Activated T-helper 1 cell treated with Interleukin-2 at 50 U/mL for 16 hours (primary cell): ENCODE measurements around the gene UROC1.

Source experiments
- DNase-seq: peaks from one replicate; pipeline ENCODE4 v3.0.0-alpha.2; 2020; ENCODE audit warnings: low read depth

Gene UROC1

GRCh38 chr3:126459763-126460127 is 57.8 kb downstream of the UROC1 start:
- no peak for DNase-seq

- no peak for DNase-seq
These were observed 58.3 kb downstream of the UROC1 start for GRCh38 chr3:126459111-126459762.

DNA sequence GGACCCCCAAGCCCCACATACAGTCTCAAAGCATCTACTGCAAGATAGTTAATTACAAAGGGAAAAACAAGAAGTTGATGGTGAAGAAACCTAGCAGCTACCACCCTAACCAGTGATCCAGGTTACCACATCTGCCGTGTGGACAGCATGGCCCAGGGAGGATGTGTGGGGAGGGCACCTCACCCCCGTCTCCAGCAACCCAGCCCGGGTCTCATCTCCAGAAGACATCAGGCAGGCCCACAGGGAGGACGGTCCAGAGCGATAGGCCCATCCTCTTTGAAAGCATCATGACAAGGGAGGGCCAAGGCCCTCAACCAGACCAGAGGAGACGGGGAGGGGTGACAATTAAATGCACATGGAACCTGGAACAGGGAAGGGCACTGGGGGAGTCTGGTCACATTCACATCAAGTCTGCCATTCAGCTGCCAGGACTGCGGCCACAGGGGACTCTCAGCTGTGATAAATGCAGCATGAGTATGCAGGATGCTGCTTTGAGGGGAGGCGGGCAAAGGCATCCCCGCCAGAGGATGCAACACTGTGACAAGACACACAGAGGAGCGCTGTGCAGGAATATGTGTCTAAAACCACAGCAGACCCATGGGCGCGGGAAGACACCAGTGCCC is 60.7 kb downstream of the UROC1 start:
- DNase-seq: no peak

- no peak for DNase-seq
These were observed 61.4 kb downstream of the UROC1 start for GRCh38 chr3:126456211-126456610.

GRCh38 chr3:126454437-126455198 is 63.0 kb downstream of the UROC1 start:
- no peak for DNase-seq

DNA sequence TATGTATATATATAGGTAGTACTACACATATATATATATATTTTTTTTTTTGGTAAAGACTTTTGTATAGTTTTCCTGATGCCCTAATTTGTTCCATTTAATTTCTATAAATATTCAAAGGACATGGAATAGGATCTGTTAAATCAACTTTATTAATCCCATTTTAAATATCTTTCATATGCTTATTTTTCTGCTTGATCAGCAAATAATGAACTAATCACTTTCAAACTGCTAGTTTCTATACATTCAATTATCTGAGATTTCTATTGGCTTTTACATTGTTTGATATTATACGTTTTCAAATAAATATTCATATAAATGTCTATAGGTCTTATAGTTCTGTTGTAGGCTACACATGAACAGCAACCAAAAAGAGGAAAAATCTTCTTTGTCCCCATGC is 63.5 kb downstream of the UROC1 start:
- no peak for DNase-seq

DNA sequence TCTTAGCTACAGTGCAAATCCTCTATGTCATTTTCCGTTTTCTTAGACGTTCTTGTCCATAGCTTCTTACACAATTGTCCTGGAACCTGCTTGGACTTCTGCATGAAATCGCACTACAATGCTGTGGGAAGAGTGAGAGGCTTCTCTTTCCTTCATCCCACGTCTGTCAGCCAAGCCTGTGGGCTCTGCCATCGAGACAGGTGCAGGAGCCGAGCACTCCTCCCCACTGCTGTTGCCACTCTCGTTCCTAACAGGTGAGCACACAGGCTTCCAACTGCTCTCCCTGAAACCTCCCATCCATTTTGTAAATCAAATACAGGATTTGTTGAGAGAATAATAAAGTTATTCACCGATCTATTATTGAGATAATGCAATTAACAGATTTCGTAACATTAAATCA is 65.4 kb downstream of the UROC1 start:
- no peak for DNase-seq

- no peak for DNase-seq
These were observed 66.1 kb downstream of the UROC1 start for GRCh38 chr3:126451511-126451910.

- DNase-seq: no peak
These were observed 66.8 kb downstream of the UROC1 start for GRCh38 chr3:126450744-126451143.

GRCh38 chr3:126450219-126450618 is 67.4 kb downstream of the UROC1 start:
- no peak for DNase-seq

- DNase-seq: no peak
These were observed 67.9 kb downstream of the UROC1 start for GRCh38 chr3:126449621-126450051.

DNA sequence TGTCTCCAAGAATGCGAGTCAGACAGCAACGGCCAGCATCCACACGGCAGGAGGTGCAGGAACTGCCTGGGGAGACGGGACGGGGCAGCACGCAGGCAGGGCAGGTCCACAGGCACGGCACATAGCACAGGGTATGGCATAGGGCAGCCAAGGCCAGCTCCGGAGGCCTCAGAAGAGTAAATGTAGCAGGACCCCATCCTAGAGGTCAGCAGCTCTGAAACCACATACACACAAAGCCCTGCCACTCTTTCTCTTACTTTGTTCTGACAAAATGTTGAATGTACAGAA is 68.7 kb downstream of the UROC1 start:
- DNase-seq: no peak

DNA sequence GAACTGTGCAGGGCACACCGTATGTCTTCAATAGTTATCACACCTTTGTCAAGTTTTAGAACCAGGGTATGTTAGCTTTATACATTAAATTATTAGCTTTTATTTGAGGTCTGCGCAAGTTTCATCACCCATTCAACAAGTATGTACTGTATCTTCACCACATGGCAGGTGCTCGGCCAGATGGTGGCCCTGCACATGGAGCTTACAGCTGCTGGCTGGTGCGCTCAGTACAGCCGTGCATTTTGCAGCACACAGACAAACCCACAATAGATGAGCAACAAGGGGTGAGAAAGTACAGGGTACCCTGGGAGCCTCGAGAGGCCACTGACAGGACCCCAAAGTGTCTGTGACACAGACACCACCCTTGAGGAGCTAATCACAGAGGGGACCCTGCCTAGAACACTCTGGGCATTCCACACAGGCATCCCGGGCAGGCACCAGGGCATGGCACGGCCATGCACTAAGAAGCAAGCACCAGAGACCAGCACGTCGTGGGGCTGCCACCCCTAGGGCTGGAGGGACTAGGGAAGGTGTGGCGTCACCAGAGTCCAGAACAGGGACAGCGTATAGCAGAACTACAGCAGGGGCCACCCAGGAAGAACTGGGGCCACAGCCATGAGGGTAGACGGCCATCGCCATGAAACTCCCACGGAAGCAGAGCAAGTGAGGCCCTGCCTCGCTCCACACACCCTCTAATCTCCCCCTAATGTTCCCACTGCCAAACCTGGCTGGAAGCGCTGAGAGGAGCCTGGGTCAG is 69.3 kb downstream of the UROC1 start:
- DNase-seq: no peak

GRCh38 chr3:126447456-126448106 is 70.0 kb downstream of the UROC1 start:
- DNase-seq: no peak

DNA sequence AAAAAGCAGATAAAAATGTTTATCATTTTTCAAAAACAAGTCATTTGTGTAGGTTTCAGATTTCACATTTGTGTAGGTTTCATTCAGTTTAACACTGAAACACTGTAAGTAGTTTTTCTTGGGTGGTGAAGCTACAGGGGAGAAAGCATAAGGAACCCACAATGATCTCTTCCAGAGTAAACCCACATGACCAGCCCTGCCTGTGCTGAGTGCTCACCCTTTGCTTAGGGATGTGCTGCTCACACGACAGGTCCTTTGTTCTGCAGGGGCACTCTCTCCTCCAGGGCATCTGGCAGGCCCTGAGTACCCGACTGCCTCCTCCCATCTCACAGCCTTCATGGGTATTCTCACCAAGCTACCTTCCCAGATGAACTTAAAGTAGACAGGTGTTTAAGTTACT is 70.8 kb downstream of the UROC1 start:
- no peak for DNase-seq

GRCh38 chr3:126446301-126446700 is 71.3 kb downstream of the UROC1 start:
- no peak for DNase-seq

DNA sequence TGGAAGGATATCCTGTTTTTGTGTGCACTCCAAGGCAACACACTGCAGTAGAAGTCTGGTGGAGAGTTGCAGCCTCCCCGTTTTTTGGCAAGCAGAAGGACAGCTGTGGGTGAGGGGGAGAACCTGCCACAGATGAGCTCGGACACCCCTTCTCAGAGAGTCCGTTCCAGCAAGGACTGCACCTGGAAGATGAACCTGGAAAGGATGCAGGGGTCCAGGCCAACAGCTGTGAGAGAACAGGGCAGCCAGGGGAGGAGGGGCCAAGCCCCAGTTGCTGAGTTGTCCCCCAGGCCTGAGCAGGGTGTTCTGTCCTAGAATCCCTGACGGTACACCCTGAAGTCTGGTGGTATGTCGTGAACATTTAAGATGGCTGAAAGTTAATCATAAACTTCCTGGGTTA is 72.1 kb downstream of the UROC1 start:
- DNase-seq: no peak

GRCh38 chr3:126442856-126443242 is 74.7 kb downstream of the UROC1 start:
- no peak for DNase-seq

GRCh38 chr3:126442094-126442855 is 75.3 kb downstream of the UROC1 start:
- no peak for DNase-seq

- DNase-seq: no peak
These were observed 76.2 kb downstream of the UROC1 start for GRCh38 chr3:126441256-126441880.

DNA sequence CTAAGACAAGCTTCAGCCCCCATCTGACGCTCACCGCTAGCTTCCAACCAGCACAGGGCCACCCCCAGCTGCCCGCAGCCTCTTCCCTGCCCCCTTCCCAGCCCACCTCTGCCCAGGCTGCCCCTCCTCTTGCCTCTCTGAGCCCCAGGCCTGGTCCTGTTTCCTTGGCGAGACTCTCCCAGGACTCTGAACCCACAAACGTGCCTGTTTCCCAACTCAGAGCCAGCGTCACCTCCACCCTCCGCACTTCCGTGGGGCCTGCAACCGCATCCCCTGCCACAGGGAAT is 76.9 kb downstream of the UROC1 start:
- no peak for DNase-seq
